HG03066 (cell line): Measurements from ENCODE around the gene SLC6A5.

ENCODE experiments used
- ATAC-seq: cut with Tn5 transposase; IDR thresholded peaks from one replicate; pipeline ENCODE4 v1.9.1; 2021; ENCODE audit warnings: low read depth; ENCODE audit not compliant: unreplicated experiment

Gene SLC6A5

GRCh38 chr11:20618083-20618482 is 18.7 kb downstream of the SLC6A5 start:
- ATAC-seq = no peak

- no peak for ATAC-seq
Measured at GRCh38 chr11:20620988-20621387, 21.6 kb downstream of the SLC6A5 start.

GRCh38 chr11:20621679-20622078 is 22.3 kb downstream of the SLC6A5 start:
- no peak for ATAC-seq

GRCh38 chr11:20623252-20623651 is 23.8 kb downstream of the SLC6A5 start:
- no peak for ATAC-seq

- ATAC-seq = no peak
Measured at GRCh38 chr11:20626279-20626678, 26.9 kb downstream of the SLC6A5 start.

- no peak for ATAC-seq
Measured at GRCh38 chr11:20627026-20627425, 27.6 kb downstream of the SLC6A5 start.

- no peak for ATAC-seq
Measured at GRCh38 chr11:20627701-20628100, 28.3 kb downstream of the SLC6A5 start.

- ATAC-seq = no peak
Measured at GRCh38 chr11:20631519-20632168, 32.2 kb downstream of the SLC6A5 start.

GRCh38 chr11:20632169-20632532 is 32.7 kb downstream of the SLC6A5 start:
- no peak for ATAC-seq

- no peak for ATAC-seq
Measured at GRCh38 chr11:20634044-20634443, 34.6 kb downstream of the SLC6A5 start.

GRCh38 chr11:20634781-20635180 is 35.4 kb downstream of the SLC6A5 start:
- ATAC-seq = no peak

- no peak for ATAC-seq
Measured at GRCh38 chr11:20638074-20638473, 38.7 kb downstream of the SLC6A5 start.

- ATAC-seq = no peak
Measured at GRCh38 chr11:20639688-20640087, 40.3 kb downstream of the SLC6A5 start.

- no peak for ATAC-seq
Measured at GRCh38 chr11:20640401-20640800, 41.0 kb downstream of the SLC6A5 start.

- no peak for ATAC-seq
Measured at GRCh38 chr11:20644360-20644759, 45.0 kb downstream of the SLC6A5 start.

GRCh38 chr11:20647976-20648565 is 48.7 kb downstream of the SLC6A5 start:
- no peak for ATAC-seq

- ATAC-seq = no peak
Measured at GRCh38 chr11:20652150-20652806, 52.9 kb downstream of the SLC6A5 start.

- ATAC-seq = no peak
Measured at GRCh38 chr11:20654038-20654437, 54.6 kb downstream of the SLC6A5 start.

- no peak for ATAC-seq
Measured at GRCh38 chr11:20656901-20657300, 57.5 kb downstream of the SLC6A5 start.

- no peak for ATAC-seq
Measured at GRCh38 chr11:20658135-20658534, 58.7 kb downstream of the SLC6A5 start.

GRCh38 chr11:20661445-20661844 is 62.0 kb downstream of the SLC6A5 start:
- ATAC-seq = no peak

GRCh38 chr11:20661850-20662249 is 62.4 kb downstream of the SLC6A5 start:
- no peak for ATAC-seq
